OCI-LY7 (cell line): ENCODE measurements around the gene ZBTB39. TPM values are rescaled to one million over a fixed set of nuclear protein-coding genes. Genes with fewer than 3 reads are reported as not detected.

Experiments used
- BruUV-seq: library from RNA; stranded (reverse); fragments of 400-500 nt; replicated peaks from 2 replicates; lab custom pipeline; 2021; lab: Mats Ljungman, UMichigan
- CTCF ChIA-PET: fragments of 300-600 bp; sonication (Branson Sonifier 250); formaldehyde crosslinking; loops from one replicate; lab custom pipeline; 2022; ENCODE audit warnings: antibody characterized with exemption; ENCODE audit not compliant: unreplicated experiment; lab: Charles Lee
- POLR2A ChIA-PET: fragments of 300-600 bp; sonication (Branson Sonifier 250); formaldehyde crosslinking; loops from one replicate; lab custom pipeline; 2022; ENCODE audit warnings: antibody characterized with exemption; lab: Charles Lee
- DNase-seq: peaks from one replicate; pipeline ENCODE4 v3.0.0-alpha.2; 2015; ENCODE audit warnings: low spot score
- H2AFZ ChIP-seq: fragments of 200-600 bp; sonication (generic), shearing (Covaris generic); 2 replicates; pipeline ENCODE4 v1.6.1; 2014; ENCODE audit warnings: mild to moderate bottlenecking, antibody characterized with exemption, low read length, moderate library complexity
- H3K27ac ChIP-seq: fragments of 200-600 bp; sonication (generic); 2 replicates; pipeline ENCODE4 v1.5.1; 2014; ENCODE audit warnings: mixed run types, low read depth, mild to moderate bottlenecking, moderate library complexity, low read length, inconsistent platforms; ENCODE audit not compliant: poor library complexity, severe bottlenecking
- H3K36me3 ChIP-seq: fragments of 200-600 bp; sonication (generic); 2 replicates; pipeline ENCODE4 v1.6.1; 2014; ENCODE audit warnings: mild to moderate bottlenecking, antibody characterized with exemption, low read length, moderate library complexity, mixed read lengths; ENCODE audit not compliant: insufficient read depth
- H3K4me1 ChIP-seq: fragments of 200-600 bp; sonication (generic); 2 replicates; pipeline ENCODE4 v1.5.1; 2014; ENCODE audit warnings: mild to moderate bottlenecking, low read length; ENCODE audit not compliant: insufficient read depth, poor library complexity, severe bottlenecking
- H3K4me2 ChIP-seq: fragments of 200-600 bp; sonication (generic); 2 replicates; pipeline ENCODE4 v1.6.1; 2014; ENCODE audit warnings: mild to moderate bottlenecking, low read length
- H3K4me3 ChIP-seq: fragments of 200-600 bp; sonication (generic); 2 replicates; pipeline ENCODE4 v1.5.1; 2014; ENCODE audit warnings: mild to moderate bottlenecking, low read depth, low read length; ENCODE audit not compliant: poor library complexity, severe bottlenecking
- H3K79me2 ChIP-seq: fragments of 200-600 bp; sonication (generic); 2 replicates; pipeline ENCODE4 v1.6.1; 2016; ENCODE audit warnings: low read depth, mild to moderate bottlenecking, low read length, moderate library complexity, mixed read lengths; ENCODE audit not compliant: insufficient read depth
- H3K9me2 ChIP-seq: fragments of 200-600 bp; sonication (generic); 2 replicates; pipeline ENCODE4 v1.6.1; 2016; ENCODE audit warnings: mild to moderate bottlenecking, low read length, mixed read lengths; ENCODE audit not compliant: insufficient read depth
- H3K9me3 ChIP-seq: fragments of 200-600 bp; sonication (generic); 2 replicates; pipeline ENCODE4 v1.6.1; 2014; ENCODE audit warnings: mild to moderate bottlenecking, mixed run types, low read length, mixed read lengths
- H4K20me1 ChIP-seq: fragments of 200-600 bp; sonication (generic); 2 replicates; pipeline ENCODE4 v1.6.1; 2014; ENCODE audit warnings: mild to moderate bottlenecking, antibody characterized with exemption, low read length, moderate library complexity, mixed read lengths; ENCODE audit not compliant: insufficient read depth
- EZH2phosphoT487 ChIP-seq: fragments of 200-600 bp; sonication (generic); IDR thresholded peaks from 2 replicates; pipeline ENCODE4 v1.6.1; 2018; ENCODE audit warnings: low read depth, borderline replicate concordance, mild to moderate bottlenecking, mixed run types, antibody characterized with exemption, low read length, moderate library complexity, mixed read lengths
- intact Hi-C: fragments of 100-400 bp; cut with micrococcal nuclease; formaldehyde crosslinking; loops from one replicate; pipeline ENCODE4 v1.10.0; 2022; ENCODE audit not compliant: unreplicated experiment
- total RNA-seq, 2 experiments: library from RNA; depleted of rRNA in 1 of 2; stranded (reverse); fragments of >200 nt in 1 of 2; shearing (Covaris generic) in 1 of 2; gene quantifications; 2 replicates each; pipeline ENCODE4 v1.2.3, GENCODE V29; 2014 to 2022
- TF ChIP-seq, protein P1 (sequence below): fragments of 200-600 bp; sonication (generic); conservative IDR thresholded peaks from 2 replicates; pipeline ENCODE4 v1.5.1; 2014; ENCODE audit warnings: mild to moderate bottlenecking, antibody characterized with exemption, low read length, moderate library complexity, mixed read lengths

The ZBTB39 gene
- total RNA-seq, 2 experiments from 2014 or later = 10.0 to 10.9 TPM

DNA sequence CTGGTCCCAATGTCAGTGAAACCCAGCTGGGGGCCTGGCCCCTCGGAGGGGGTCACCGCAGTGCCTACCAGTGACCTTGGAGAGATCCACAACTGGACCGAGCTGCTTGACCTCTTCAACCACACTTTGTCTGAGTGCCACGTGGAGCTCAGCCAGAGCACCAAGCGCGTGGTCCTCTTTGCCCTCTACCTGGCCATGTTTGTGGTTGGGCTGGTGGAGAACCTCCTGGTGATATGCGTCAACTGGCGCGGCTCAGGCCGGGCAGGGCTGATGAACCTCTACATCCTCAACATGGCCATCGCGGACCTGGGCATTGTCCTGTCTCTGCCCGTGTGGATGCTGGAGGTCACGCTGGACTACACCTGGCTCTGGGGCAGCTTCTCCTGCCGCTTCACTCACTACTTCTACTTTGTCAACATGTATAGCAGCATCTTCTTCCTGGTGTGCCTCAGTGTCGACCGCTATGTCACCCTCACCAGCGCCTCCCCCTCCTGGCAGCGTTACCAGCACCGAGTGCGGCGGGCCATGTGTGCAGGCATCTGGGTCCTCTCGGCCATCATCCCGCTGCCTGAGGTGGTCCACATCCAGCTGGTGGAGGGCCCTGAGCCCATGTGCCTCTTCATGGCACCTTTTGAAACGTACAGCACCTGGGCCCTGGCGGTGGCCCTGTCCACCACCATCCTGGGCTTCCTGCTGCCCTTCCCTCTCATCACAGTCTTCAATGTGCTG lies 11.0 kb downstream of the ZBTB39 start:
- no TSS peak for BruUV-seq
- no peak overlapping the region for H3K27ac ChIP-seq
- H3K36me3 ChIP-seq = peaks cover 15% of the 10 kb centered on the region; the same call in 1 of the 2 replicates
- no peaks in the 10 kb centered on the region for H4K20me1 ChIP-seq
- intact Hi-C loops = no loop called here
- peaks cover 5% of the 10 kb centered on the region for H3K4me1 ChIP-seq
- no peak overlapping the region for H3K4me3 ChIP-seq
- CTCF ChIA-PET = no interaction called here
- POLR2A ChIA-PET = interaction anchor here (1.0 to 1.1 kb wide), 2 partner anchors 8 to 10 kb away, joined by 3 read pairs; no protein-coding TSS in a partner anchor
- no peak for DNase-seq
- H3K79me2 ChIP-seq = no peaks in the 10 kb centered on the region
- no peak overlapping the region for H3K4me2 ChIP-seq
- no peaks in the 10 kb centered on the region for H3K9me2 ChIP-seq
- H2AFZ ChIP-seq = no peak overlapping the region
- no peaks in the 10 kb centered on the region for H3K9me3 ChIP-seq
- TF ChIP-seq, protein P1, sequence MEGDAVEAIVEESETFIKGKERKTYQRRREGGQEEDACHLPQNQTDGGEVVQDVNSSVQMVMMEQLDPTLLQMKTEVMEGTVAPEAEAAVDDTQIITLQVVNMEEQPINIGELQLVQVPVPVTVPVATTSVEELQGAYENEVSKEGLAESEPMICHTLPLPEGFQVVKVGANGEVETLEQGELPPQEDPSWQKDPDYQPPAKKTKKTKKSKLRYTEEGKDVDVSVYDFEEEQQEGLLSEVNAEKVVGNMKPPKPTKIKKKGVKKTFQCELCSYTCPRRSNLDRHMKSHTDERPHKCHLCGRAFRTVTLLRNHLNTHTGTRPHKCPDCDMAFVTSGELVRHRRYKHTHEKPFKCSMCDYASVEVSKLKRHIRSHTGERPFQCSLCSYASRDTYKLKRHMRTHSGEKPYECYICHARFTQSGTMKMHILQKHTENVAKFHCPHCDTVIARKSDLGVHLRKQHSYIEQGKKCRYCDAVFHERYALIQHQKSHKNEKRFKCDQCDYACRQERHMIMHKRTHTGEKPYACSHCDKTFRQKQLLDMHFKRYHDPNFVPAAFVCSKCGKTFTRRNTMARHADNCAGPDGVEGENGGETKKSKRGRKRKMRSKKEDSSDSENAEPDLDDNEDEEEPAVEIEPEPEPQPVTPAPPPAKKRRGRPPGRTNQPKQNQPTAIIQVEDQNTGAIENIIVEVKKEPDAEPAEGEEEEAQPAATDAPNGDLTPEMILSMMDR = no peak
- no peak for TF ChIP-seq EZH2phosphoT487

DNA sequence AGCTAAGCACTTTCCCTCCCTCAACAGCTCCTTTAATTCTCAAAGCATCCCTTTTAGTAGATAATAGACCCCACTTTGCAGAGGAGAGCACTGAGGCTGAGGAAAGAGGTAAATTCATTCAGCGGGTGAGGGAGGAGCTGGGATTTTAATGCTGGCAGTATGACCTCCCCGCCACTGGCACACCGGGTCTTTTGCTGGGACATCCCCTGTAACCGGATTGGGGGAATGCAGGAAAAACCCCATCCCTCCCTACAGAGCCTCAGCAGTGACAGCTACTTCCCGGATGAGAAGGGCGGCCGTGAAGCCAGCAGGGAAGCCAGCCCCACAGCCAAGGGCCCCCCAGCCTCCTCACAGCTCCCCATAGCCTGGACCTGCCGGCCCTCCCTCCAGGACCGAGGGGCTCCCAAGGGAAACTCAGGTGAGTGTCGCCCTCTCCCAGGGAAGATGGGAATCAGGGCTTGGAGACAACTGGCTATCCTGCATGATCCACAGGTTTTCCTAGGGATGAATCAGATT lies 12.1 kb downstream of the ZBTB39 start:
- Histone ChIP-seq H4K20me1 (no peaks in the 10 kb centered on the region), H3K27ac (no peak overlapping the region), H3K9me3 (no peaks in the 10 kb centered on the region), H3K4me3 (no peak overlapping the region), H3K36me3 (peaks cover 7% of the 10 kb centered on the region; the same call in 1 of the 2 replicates), H2AFZ (no peak overlapping the region), H3K4me2 (no peak overlapping the region), H3K4me1 (peaks cover 5% of the 10 kb centered on the region), H3K79me2 (no peaks in the 10 kb centered on the region), H3K9me2 (no peaks in the 10 kb centered on the region)
- ChIA-PET POLR2A (interaction anchor here (1.1 kb wide), 1 partner anchor 11 kb away, joined by 3 read pairs; no protein-coding TSS in a partner anchor), CTCF (interaction anchor here (0.9 kb wide), 1 partner anchor 9 kb away, joined by 3 read pairs; no protein-coding TSS in a partner anchor)
- TF ChIP-seq, protein P1 = no peak
- TF ChIP-seq EZH2phosphoT487 = no peak
- DNase-seq = no peak
- no TSS peak for BruUV-seq
- intact Hi-C loops = no loop called here

DNA sequence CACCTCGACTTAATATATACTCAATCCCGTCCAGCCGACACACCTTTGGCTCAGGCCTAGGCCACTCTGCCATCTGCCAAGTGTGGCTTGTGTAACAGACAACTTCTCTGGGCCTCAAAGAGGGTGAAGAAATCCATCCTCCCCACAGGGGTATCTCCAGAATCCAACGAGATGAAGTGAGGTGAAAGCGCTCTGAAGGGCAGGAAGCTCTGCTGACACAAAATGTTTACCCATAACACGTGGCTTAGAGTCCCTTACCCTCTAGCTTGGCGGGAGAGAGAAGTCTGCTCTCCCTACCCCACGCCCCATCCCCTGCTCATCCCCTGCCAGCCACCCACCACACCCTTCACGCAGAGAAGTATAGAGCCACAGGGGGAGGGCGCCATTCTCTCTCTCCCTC lies 13.0 kb downstream of the ZBTB39 start:
- Histone ChIP-seq H3K4me3 (no peak overlapping the region), H3K4me2 (no peak overlapping the region), H2AFZ (no peak overlapping the region), H3K4me1 (peaks cover 6% of the 10 kb centered on the region), H3K9me3 (no peaks in the 10 kb centered on the region), H4K20me1 (no peaks in the 10 kb centered on the region), H3K27ac (no peak overlapping the region), H3K9me2 (no peaks in the 10 kb centered on the region), H3K36me3 (no peaks in the 10 kb centered on the region; the same call in 1 of the 2 replicates), H3K79me2 (no peaks in the 10 kb centered on the region)
- TF ChIP-seq, protein P1 = no peak
- no peak for TF ChIP-seq EZH2phosphoT487
- no peak for DNase-seq
- BruUV-seq = no TSS peak
- POLR2A ChIA-PET = no interaction called here
- CTCF ChIA-PET = no interaction called here
- intact Hi-C loops = no loop called here
